ENCODE results near the gene UBR7.

Gene UBR7

DNA sequence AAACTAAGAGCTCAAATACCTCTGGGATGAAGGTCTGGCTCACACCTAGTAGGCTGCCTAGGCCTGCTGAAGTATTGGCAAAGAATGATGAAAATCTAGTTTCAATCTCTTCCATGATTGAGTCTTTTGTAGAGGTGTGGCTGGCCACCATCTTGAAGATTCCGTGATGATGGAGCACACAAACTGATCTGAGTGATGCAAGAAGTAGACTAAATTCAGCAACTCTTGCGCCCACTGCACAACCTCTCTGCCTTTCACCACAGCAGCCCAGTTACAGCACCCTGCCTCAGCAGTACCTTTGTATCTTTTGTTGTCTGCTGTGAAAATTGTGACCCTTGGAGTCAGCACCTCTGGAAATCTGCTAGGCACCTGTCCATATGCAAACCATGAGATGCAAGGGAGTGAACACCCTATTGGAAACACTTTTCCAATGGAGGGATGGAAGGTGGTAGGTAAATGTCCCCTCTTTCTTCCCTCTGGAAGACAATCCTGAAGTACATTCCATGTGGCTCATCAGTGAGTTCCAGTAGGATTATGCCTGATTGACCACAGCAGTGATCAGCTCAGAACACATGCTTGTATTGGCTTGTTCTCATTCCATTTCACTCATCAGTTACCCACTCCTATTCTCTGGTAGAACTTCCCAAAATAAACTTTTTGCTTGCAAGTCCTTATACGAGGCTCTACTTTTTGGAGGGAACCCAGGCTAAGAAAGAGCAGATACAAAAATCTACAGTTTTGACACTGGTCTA, 67.2 kb downstream of the UBR7 start:
- TF ChIP-seq GLIS3 (CRISPR knock-in tag; IDR thresholded peaks at IDR 0.05) (no peak), ZFP3 (CRISPR knock-in tag; IDR thresholded peaks at IDR 0.05) (no peak), ZFP30 (CRISPR knock-in tag; IDR thresholded peaks at IDR 0.05) (no peak), OSR1 (CRISPR knock-in tag; IDR thresholded peaks at IDR 0.05) (no peak), BACH2 (CRISPR knock-in tag; IDR thresholded peaks at IDR 0.05; ENCODE audit: borderline replicate concordance) (no peak), PPARA (CRISPR knock-in tag; IDR thresholded peaks at IDR 0.05; ENCODE audit: borderline replicate concordance) (no peak), ZNF8 (CRISPR knock-in tag; IDR thresholded peaks at IDR 0.05) (no peak), ISL1 (CRISPR knock-in tag; IDR thresholded peaks at IDR 0.05) (no peak), RARB (CRISPR knock-in tag; IDR thresholded peaks at IDR 0.05) (no peak), TCF4 (CRISPR knock-in tag; IDR thresholded peaks at IDR 0.05; ENCODE audit: borderline replicate concordance) (no peak), ZNF565 (CRISPR knock-in tag; conservative IDR thresholded peaks at IDR 0.05; ENCODE audit: low read depth) (no peak), CSDC2 (CRISPR knock-in tag; IDR thresholded peaks at IDR 0.05) (no peak), ZNF70 (CRISPR knock-in tag; IDR thresholded peaks at IDR 0.05) (no peak), ZC3H10 (CRISPR knock-in tag; IDR thresholded peaks at IDR 0.05) (no peak), ARNTL (CRISPR knock-in tag; IDR thresholded peaks at IDR 0.05; ENCODE audit: borderline replicate concordance, low read depth) (no peak)
- TF ChIP-seq, protein P1, sequence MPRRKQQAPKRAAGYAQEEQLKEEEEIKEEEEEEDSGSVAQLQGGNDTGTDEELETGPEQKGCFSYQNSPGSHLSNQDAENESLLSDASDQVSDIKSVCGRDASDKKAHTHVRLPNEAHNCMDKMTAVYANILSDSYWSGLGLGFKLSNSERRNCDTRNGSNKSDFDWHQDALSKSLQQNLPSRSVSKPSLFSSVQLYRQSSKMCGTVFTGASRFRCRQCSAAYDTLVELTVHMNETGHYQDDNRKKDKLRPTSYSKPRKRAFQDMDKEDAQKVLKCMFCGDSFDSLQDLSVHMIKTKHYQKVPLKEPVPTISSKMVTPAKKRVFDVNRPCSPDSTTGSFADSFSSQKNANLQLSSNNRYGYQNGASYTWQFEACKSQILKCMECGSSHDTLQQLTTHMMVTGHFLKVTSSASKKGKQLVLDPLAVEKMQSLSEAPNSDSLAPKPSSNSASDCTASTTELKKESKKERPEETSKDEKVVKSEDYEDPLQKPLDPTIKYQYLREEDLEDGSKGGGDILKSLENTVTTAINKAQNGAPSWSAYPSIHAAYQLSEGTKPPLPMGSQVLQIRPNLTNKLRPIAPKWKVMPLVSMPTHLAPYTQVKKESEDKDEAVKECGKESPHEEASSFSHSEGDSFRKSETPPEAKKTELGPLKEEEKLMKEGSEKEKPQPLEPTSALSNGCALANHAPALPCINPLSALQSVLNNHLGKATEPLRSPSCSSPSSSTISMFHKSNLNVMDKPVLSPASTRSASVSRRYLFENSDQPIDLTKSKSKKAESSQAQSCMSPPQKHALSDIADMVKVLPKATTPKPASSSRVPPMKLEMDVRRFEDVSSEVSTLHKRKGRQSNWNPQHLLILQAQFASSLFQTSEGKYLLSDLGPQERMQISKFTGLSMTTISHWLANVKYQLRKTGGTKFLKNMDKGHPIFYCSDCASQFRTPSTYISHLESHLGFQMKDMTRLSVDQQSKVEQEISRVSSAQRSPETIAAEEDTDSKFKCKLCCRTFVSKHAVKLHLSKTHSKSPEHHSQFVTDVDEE (CRISPR knock-in tag; IDR thresholded peaks at IDR 0.05), result no peak
- TF ChIP-seq, protein P2, sequence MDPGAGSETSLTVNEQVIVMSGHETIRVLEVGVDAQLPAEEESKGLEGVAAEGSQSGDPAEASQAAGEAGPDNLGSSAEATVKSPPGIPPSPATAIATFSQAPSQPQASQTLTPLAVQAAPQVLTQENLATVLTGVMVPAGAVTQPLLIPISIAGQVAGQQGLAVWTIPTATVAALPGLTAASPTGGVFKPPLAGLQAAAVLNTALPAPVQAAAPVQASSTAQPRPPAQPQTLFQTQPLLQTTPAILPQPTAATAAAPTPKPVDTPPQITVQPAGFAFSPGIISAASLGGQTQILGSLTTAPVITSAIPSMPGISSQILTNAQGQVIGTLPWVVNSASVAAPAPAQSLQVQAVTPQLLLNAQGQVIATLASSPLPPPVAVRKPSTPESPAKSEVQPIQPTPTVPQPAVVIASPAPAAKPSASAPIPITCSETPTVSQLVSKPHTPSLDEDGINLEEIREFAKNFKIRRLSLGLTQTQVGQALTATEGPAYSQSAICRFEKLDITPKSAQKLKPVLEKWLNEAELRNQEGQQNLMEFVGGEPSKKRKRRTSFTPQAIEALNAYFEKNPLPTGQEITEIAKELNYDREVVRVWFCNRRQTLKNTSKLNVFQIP (CRISPR knock-in tag; IDR thresholded peaks at IDR 0.05; ENCODE audit: borderline replicate concordance, low read depth), result no peak
- TF ChIP-seq, protein P3, sequence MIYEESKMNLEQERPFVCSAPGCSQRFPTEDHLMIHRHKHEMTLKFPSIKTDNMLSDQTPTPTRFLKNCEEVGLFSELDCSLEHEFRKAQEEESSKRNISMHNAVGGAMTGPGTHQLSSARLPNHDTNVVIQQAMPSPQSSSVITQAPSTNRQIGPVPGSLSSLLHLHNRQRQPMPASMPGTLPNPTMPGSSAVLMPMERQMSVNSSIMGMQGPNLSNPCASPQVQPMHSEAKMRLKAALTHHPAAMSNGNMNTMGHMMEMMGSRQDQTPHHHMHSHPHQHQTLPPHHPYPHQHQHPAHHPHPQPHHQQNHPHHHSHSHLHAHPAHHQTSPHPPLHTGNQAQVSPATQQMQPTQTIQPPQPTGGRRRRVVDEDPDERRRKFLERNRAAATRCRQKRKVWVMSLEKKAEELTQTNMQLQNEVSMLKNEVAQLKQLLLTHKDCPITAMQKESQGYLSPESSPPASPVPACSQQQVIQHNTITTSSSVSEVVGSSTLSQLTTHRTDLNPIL (CRISPR knock-in tag; IDR thresholded peaks at IDR 0.05; ENCODE audit: low read depth), result no peak
- TF ChIP-seq, protein P4, sequence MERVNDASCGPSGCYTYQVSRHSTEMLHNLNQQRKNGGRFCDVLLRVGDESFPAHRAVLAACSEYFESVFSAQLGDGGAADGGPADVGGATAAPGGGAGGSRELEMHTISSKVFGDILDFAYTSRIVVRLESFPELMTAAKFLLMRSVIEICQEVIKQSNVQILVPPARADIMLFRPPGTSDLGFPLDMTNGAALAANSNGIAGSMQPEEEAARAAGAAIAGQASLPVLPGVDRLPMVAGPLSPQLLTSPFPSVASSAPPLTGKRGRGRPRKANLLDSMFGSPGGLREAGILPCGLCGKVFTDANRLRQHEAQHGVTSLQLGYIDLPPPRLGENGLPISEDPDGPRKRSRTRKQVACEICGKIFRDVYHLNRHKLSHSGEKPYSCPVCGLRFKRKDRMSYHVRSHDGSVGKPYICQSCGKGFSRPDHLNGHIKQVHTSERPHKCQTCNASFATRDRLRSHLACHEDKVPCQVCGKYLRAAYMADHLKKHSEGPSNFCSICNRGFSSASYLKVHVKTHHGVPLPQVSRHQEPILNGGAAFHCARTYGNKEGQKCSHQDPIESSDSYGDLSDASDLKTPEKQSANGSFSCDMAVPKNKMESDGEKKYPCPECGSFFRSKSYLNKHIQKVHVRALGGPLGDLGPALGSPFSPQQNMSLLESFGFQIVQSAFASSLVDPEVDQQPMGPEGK (CRISPR knock-in tag; IDR thresholded peaks at IDR 0.05; ENCODE audit: borderline replicate concordance), result no peak
- ATAC-seq, result no peak

DNA sequence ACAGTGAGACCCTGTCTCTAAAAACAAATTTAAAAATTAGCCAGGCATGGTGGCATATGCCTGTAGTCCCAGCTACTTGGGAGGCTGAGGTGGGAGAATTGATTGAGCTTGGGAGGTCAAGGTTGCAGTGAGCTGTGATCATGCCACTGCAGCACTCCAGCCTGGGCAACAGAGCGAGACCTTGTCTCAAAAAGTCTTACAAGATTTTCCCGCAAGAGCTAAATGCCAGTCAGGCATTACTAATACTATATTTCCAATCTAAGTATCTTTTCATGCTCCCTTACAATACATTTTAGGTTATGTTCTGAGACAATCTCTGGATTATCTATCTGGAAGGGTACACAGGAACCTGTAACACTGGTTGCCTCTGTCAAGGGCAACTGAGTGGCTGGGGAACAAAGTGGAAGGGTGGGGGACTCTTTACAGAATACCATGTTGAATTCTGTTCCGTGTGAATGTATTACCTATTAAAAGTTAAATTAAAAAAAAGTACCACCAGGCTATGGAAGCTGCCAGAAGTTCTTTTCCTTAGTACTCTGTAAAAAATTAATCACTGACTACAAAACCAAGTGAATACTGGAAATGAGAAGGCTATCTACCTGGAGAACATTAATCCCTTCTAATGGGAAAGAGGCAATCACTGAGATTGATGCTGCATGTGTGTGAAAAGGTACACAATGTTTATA, 69.1 kb downstream of the UBR7 start:
- TF ChIP-seq ARNTL (CRISPR knock-in tag; IDR thresholded peaks at IDR 0.05; ENCODE audit: borderline replicate concordance, low read depth) (no peak), CSDC2 (CRISPR knock-in tag; IDR thresholded peaks at IDR 0.05) (no peak), ZFP30 (CRISPR knock-in tag; IDR thresholded peaks at IDR 0.05) (no peak), SNAI2 (CRISPR knock-in tag; IDR thresholded peaks at IDR 0.05) (no peak), TOX (CRISPR knock-in tag; IDR thresholded peaks at IDR 0.05; ENCODE audit: borderline replicate concordance) (no peak), OSR1 (CRISPR knock-in tag; IDR thresholded peaks at IDR 0.05) (no peak)
- TF ChIP-seq, protein P5, sequence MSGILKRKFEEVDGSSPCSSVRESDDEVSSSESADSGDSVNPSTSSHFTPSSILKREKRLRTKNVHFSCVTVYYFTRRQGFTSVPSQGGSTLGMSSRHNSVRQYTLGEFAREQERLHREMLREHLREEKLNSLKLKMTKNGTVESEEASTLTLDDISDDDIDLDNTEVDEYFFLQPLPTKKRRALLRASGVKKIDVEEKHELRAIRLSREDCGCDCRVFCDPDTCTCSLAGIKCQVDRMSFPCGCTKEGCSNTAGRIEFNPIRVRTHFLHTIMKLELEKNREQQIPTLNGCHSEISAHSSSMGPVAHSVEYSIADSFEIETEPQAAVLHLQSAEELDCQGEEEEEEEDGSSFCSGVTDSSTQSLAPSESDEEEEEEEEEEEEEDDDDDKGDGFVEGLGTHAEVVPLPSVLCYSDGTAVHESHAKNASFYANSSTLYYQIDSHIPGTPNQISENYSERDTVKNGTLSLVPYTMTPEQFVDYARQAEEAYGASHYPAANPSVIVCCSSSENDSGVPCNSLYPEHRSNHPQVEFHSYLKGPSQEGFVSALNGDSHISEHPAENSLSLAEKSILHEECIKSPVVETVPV (CRISPR knock-in tag; IDR thresholded peaks at IDR 0.05), result no peak
- ATAC-seq, result no peak

Data from SK-N-SH treated with all-trans-retinoic acid at 6 μM for 48 hours (cell line).